Left lobe of liver (tissue), 2 donors: ENCODE data around the gene RNF144A. TPM values are rescaled to one million over a fixed set of nuclear protein-coding genes. Genes with fewer than 3 reads are reported as not detected.

Source experiments
- ATAC-seq: fragments of 200-7000 bp; cut with Tn5 transposase; one replicate; pipeline ENCODE4 v1.9.1; 2020; ENCODE audit warnings: mild to moderate bottlenecking, moderate library complexity
- DNase-seq: peaks from one replicate; pipeline ENCODE4 v3.0.0-alpha.2; 2020; ENCODE audit warnings: low spot score
- total RNA-seq: library from RNA; stranded (reverse); gene quantifications from one replicate; pipeline ENCODE4 v1.2.1, GENCODE V29; 2021
- donor health status: DM: no; HTN: no; CAD: no; lungs with moderate emphysema.
- donor health status: DM: no; HTN: yes; CAD: no.

Gene RNF144A
- total RNA-seq, 1 donor from 2014 or later: 3.2 TPM

GRCh38 chr2:6968319-6969100, 51.3 kb downstream of the RNF144A start:
- ATAC-seq: no peak
- no peak for DNase-seq

GRCh38 chr2:6970551-6970950, 53.3 kb downstream of the RNF144A start:
- no peak for DNase-seq
- ATAC-seq: no peak

GRCh38 chr2:6970976-6971480, 53.8 kb downstream of the RNF144A start:
- no peak for DNase-seq

GRCh38 chr2:6971502-6971901, 54.3 kb downstream of the RNF144A start:
- DNase-seq: no peak
- ATAC-seq: no peak

More at GRCh38 chr2:6970976-6971480, 53.8 kb downstream of the RNF144A start:
- ATAC-seq: no peak

GRCh38 chr2:6972067-6972710, 55.0 kb downstream of the RNF144A start:
- ATAC-seq (no peak), DNase-seq (no peak)

- ATAC-seq (no peak), DNase-seq (no peak)
Observed at GRCh38 chr2:6973895-6974545, 56.8 kb downstream of the RNF144A start.

GRCh38 chr2:6975988-6976387, 58.8 kb downstream of the RNF144A start:
- DNase-seq: no peak
- peak; percentile 25 for ATAC-seq

- no peak for DNase-seq
- peak; percentile 62 for ATAC-seq
Observed at GRCh38 chr2:6977113-6977741, 60.0 kb downstream of the RNF144A start.

- DNase-seq (no peak), ATAC-seq (no peak)
Observed at GRCh38 chr2:6977786-6978185, 60.6 kb downstream of the RNF144A start.

- no peak for ATAC-seq
- DNase-seq: no peak
Observed at GRCh38 chr2:6978991-6979390, 61.8 kb downstream of the RNF144A start.

- DNase-seq: no peak
- ATAC-seq: no peak
Observed at GRCh38 chr2:6982449-6982848, 65.2 kb downstream of the RNF144A start.

GRCh38 chr2:6982934-6983589, 65.8 kb downstream of the RNF144A start:
- DNase-seq (no peak), ATAC-seq (no peak)

GRCh38 chr2:6986301-6986911, 69.2 kb downstream of the RNF144A start:
- DNase-seq (no peak), ATAC-seq (no peak)

GRCh38 chr2:6986912-6987361, 69.7 kb downstream of the RNF144A start:
- no peak for ATAC-seq
- no peak for DNase-seq

GRCh38 chr2:6990871-6991270, 73.7 kb downstream of the RNF144A start:
- no peak for DNase-seq
- no peak for ATAC-seq

- DNase-seq (no peak), ATAC-seq (no peak)
Observed at GRCh38 chr2:6992794-6993228, 75.6 kb downstream of the RNF144A start.

- DNase-seq: no peak
- peak; percentile 71 for ATAC-seq
Observed at GRCh38 chr2:6993229-6993640, 76.0 kb downstream of the RNF144A start.

- DNase-seq (no peak), ATAC-seq (no peak)
Observed at GRCh38 chr2:6993936-6994335, 76.7 kb downstream of the RNF144A start.

GRCh38 chr2:6994536-6995128, 77.4 kb downstream of the RNF144A start:
- DNase-seq: no peak
- ATAC-seq: no peak
